SU-DHL-6 (cell line): ENCODE results near the gene ADGRD2.

Source experiments
- H2AFZ ChIP-seq: fragments of 200-600 bp; sonication (generic); 2 replicates; pipeline ENCODE4 v1.6.1; 2014; ENCODE audit warnings: low read depth, mild to moderate bottlenecking, moderate library complexity, mixed read lengths, antibody characterized with exemption, low read length; ENCODE audit not compliant: severe bottlenecking
- H3F3A ChIP-seq: fragments of 200-600 bp; shearing (Covaris generic); 2 replicates; pipeline ENCODE4 v1.6.0; 2016; ENCODE audit warnings: antibody characterized with exemption, mild to moderate bottlenecking; ENCODE audit not compliant: insufficient read depth
- H3K27ac ChIP-seq: fragments of 200-600 bp; sonication (generic); 2 replicates; pipeline ENCODE4 v1.5.1; 2016; ENCODE audit warnings: low read depth, mild to moderate bottlenecking, low read length, moderate library complexity, mixed read lengths
- H3K27me3 ChIP-seq: fragments of 200-600 bp; sonication (generic), shearing (Covaris generic); 2 replicates; pipeline ENCODE4 v1.6.0; 2014; ENCODE audit warnings: mild to moderate bottlenecking, low read length
- H3K36me3 ChIP-seq: fragments of 200-600 bp; sonication (generic); 2 replicates; pipeline ENCODE4 v1.6.1; 2014; ENCODE audit warnings: mild to moderate bottlenecking, low read length, mixed read lengths
- H3K4me2 ChIP-seq: fragments of 300-600, 200-600 bp; shearing (Covaris generic), sonication (generic); 2 replicates; pipeline ENCODE4 v1.6.0; 2014; ENCODE audit warnings: low read length, low read depth, mild to moderate bottlenecking; ENCODE audit not compliant: poor library complexity, severe bottlenecking
- H3K4me3 ChIP-seq: fragments of 200-600 bp; sonication (generic); 2 replicates; pipeline ENCODE4 v1.5.1; 2014; ENCODE audit warnings: antibody characterized with exemption, low read length, mild to moderate bottlenecking, mixed read lengths; ENCODE audit not compliant: insufficient read depth, poor library complexity, severe bottlenecking
- H3K79me2 ChIP-seq: fragments of 200-600 bp; sonication (generic); 2 replicates; pipeline ENCODE4 v1.6.1; 2014; ENCODE audit warnings: mild to moderate bottlenecking, low read length, moderate library complexity; ENCODE audit not compliant: insufficient read depth
- H3K9ac ChIP-seq: fragments of 200-600 bp; sonication (generic); 2 replicates; pipeline ENCODE4 v1.7.0; 2014; ENCODE audit warnings: mild to moderate bottlenecking, low read length
- H3K9me2 ChIP-seq: fragments of 200-600 bp; sonication (generic); replicated peaks from 2 replicates; pipeline ENCODE4 v1.6.1; 2014; ENCODE audit warnings: low read length; ENCODE audit not compliant: insufficient read depth
- H3K9me3 ChIP-seq: fragments of 200-600 bp; sonication (generic); 2 replicates; pipeline ENCODE4 v1.6.1; 2014; ENCODE audit warnings: low read length, mixed read lengths; ENCODE audit not compliant: insufficient read depth
- H4K20me1 ChIP-seq: fragments of 200-600 bp; sonication (generic); 2 replicates; pipeline ENCODE4 v1.6.1; 2014; ENCODE audit warnings: low read depth, mild to moderate bottlenecking, antibody characterized with exemption, low read length, moderate library complexity, mixed read lengths
- CTCF ChIP-seq: fragments of 200-600 bp; sonication (generic); IDR thresholded peaks from one replicate; pipeline ENCODE4 v1.5.1; 2017; ENCODE audit warnings: antibody characterized with exemption, mild to moderate bottlenecking, low read length, moderate library complexity; ENCODE audit not compliant: insufficient read depth, poor library complexity, severe bottlenecking
- EZH2phosphoT487 ChIP-seq: fragments of 200-600 bp; sonication (generic), shearing (Covaris generic); conservative IDR thresholded peaks from 2 replicates; pipeline ENCODE4 v1.6.1; 2018; ENCODE audit warnings: mild to moderate bottlenecking, antibody characterized with exemption, low read length, moderate library complexity, mixed read lengths

ADGRD2 gene

DNA sequence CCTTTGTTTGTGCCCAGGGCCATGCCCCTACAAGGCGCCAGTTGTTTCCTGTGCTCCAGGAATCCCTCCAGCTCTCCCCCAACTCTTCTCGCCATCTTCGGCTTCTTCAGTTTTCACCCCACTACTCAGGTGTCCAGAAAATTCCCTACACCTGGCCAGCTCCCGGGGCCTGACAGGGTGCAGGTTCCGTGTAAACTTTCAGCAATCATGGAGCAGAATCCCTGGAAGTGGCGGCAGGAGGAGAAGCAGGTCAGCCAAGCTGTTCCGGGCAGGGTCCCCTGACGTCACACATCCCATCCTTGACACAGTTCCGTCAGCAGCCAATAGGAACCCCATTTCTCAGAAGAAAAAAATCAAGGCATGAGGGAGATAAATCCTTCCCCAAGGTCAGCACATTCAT, 12.2 kb upstream of the ADGRD2 start:
- Histone ChIP-seq H4K20me1 (no peaks in the 10 kb centered on the region), H3K9ac (no peak overlapping the region), H3K27me3 (no peaks in the 10 kb centered on the region), H3K4me2 (no peak overlapping the region), H3F3A (no peaks in the 10 kb centered on the region), H2AFZ (no peak overlapping the region), H3K79me2 (no peaks in the 10 kb centered on the region), H3K36me3 (no peaks in the 10 kb centered on the region), H3K4me3 (no peak overlapping the region), H3K9me2 (no peaks in the 10 kb centered on the region), H3K9me3 (no peaks in the 10 kb centered on the region), H3K27ac (no peak overlapping the region)
- TF ChIP-seq CTCF: no peak
- no peak for TF ChIP-seq EZH2phosphoT487

GRCh38 chr9:124439086-124439485, 11.2 kb upstream of the ADGRD2 start:
- TF ChIP-seq EZH2phosphoT487 (no peak), CTCF (no peak)
- no peak overlapping the region for H2AFZ ChIP-seq

DNA sequence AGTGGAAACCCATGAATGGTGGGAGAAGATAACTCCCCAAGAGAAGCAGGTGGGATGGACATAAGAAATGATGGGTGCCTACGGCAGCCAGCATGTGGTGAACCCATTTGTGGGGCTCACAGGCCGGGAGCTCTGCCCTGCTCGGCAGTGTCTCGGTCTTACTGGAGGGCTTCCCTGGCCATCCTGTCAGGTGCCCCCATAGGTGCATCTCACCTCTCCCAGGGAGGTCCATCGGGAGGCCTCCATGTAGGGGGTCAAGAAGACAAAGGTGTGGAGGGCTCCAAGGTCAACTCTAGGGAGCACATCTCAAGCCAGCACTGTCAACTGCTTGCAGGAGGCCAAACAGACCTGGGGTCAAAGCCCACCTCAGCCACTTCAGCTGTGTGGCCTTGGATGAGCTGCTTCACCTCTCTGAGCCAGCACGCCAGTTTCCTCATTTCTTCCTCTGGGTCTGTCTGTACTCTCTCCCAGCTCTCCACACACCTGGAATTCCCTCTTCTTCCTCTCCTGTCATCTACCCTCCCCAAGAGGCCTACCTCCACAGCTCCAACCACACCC, 10.5 kb upstream of the ADGRD2 start:
- no peak for TF ChIP-seq CTCF
- TF ChIP-seq EZH2phosphoT487: no peak
- Histone ChIP-seq H4K20me1 (no peaks in the 10 kb centered on the region), H3K27ac (no peak overlapping the region), H3K79me2 (no peaks in the 10 kb centered on the region), H3K4me2 (no peak overlapping the region), H2AFZ (no peak overlapping the region), H3K36me3 (no peaks in the 10 kb centered on the region), H3K4me3 (no peak overlapping the region), H3K9ac (no peak overlapping the region), H3F3A (no peaks in the 10 kb centered on the region), H3K9me2 (no peaks in the 10 kb centered on the region), H3K27me3 (no peaks in the 10 kb centered on the region), H3K9me3 (no peaks in the 10 kb centered on the region)

More at GRCh38 chr9:124439086-124439485, 11.2 kb upstream of the ADGRD2 start:
- Histone ChIP-seq H3K27me3 (no peaks in the 10 kb centered on the region), H3F3A (no peaks in the 10 kb centered on the region), H3K9me2 (no peaks in the 10 kb centered on the region), H3K36me3 (no peaks in the 10 kb centered on the region), H3K9ac (no peak overlapping the region), H3K4me3 (no peak overlapping the region), H3K4me2 (no peak overlapping the region), H3K27ac (no peak overlapping the region), H3K9me3 (no peaks in the 10 kb centered on the region), H3K79me2 (no peaks in the 10 kb centered on the region), H4K20me1 (no peaks in the 10 kb centered on the region)
